IMR-90 (cell line): Measurements from ENCODE around the gene MLLT1. TPM values are rescaled to one million over a fixed set of nuclear protein-coding genes. Genes with fewer than 3 reads are reported as not detected.

Experiments
- ATAC-seq: fragments of 200-7000 bp; cut with Tn5 transposase; 2 replicates; pipeline ENCODE4 v1.9.1; 2020; ENCODE audit warnings: low read depth, mild to moderate bottlenecking, moderate library complexity
- BruUV-seq: library from RNA; stranded (reverse); fragments of 400-500 nt; replicated peaks from 2 replicates; lab custom pipeline; 2021; lab: Mats Ljungman, UMichigan
- CTCF ChIA-PET: fragments of 300-600 bp; formaldehyde crosslinking; extraction: SDS; loops from one replicate; lab custom pipeline; 2021; ENCODE audit warnings: antibody characterized with exemption; lab: Yijun Ruan, JAX
- POLR2A ChIA-PET: fragments of 300-600 bp; sonication (Branson Sonifier 250); formaldehyde crosslinking; loops from one replicate; lab custom pipeline; 2022; ENCODE audit warnings: antibody characterized with exemption; ENCODE audit not compliant: unreplicated experiment; lab: Charles Lee
- DNase-seq: peaks from one replicate; pipeline ENCODE4 v3.0.0; 2013
- H2AFZ ChIP-seq: replicated peaks from 2 replicates; pipeline ENCODE3; 2013; ENCODE audit warnings: low read length, mild to moderate bottlenecking; ENCODE audit not compliant: poor library complexity
- H2AK5ac ChIP-seq: 2 replicates; pipeline ENCODE4 v1.6.1; 2013; ENCODE audit warnings: low read depth, low read length, inconsistent platforms
- H2AK9ac ChIP-seq: replicated peaks from 2 replicates; pipeline ENCODE3; 2013; ENCODE audit warnings: mild to moderate bottlenecking, low read depth, low read length, moderate library complexity; ENCODE audit not compliant: poor library complexity
- H2BK120ac ChIP-seq: 2 replicates; pipeline ENCODE4 v1.6.1; 2013; ENCODE audit warnings: low read depth, low read length, inconsistent platforms
- H2BK15ac ChIP-seq: 3 replicates; pipeline ENCODE4 v1.6.1; 2013; ENCODE audit warnings: low read depth, low read length, inconsistent platforms
- H2BK20ac ChIP-seq: 2 replicates; pipeline ENCODE4 v1.6.1; 2013; ENCODE audit warnings: low read depth, mild to moderate bottlenecking, inconsistent platforms, low read length, moderate library complexity
- H2BK5ac ChIP-seq: 2 replicates; pipeline ENCODE4 v1.6.1; 2013; ENCODE audit warnings: mild to moderate bottlenecking, low read depth, low read length, inconsistent platforms; ENCODE audit not compliant: poor library complexity, severe bottlenecking
- H3K14ac ChIP-seq: replicated peaks from 2 replicates; pipeline ENCODE4 v1.6.1; 2013; ENCODE audit warnings: low read depth, low read length, inconsistent platforms
- H3K18ac ChIP-seq: 2 replicates; pipeline ENCODE4 v1.6.1; 2013; ENCODE audit warnings: low read depth, low read length, control low read depth
- H3K23ac ChIP-seq: 2 replicates; pipeline ENCODE4 v1.6.1; 2013; ENCODE audit warnings: low read depth, low read length, inconsistent platforms
- H3K27ac ChIP-seq: 2 replicates; pipeline ENCODE4 v1.5.1; 2013; ENCODE audit warnings: mild to moderate bottlenecking, control low read depth, low read length; ENCODE audit not compliant: insufficient read depth
- H3K27me3 ChIP-seq: 2 replicates; pipeline ENCODE4 v1.6.1; 2013; ENCODE audit warnings: low read length; ENCODE audit not compliant: control insufficient read depth, insufficient read depth
- H3K36me3 ChIP-seq: 2 replicates; pipeline ENCODE4 v1.6.1; 2013; ENCODE audit warnings: low read length, mixed read lengths; ENCODE audit not compliant: control insufficient read depth, insufficient read depth
- H3K4ac ChIP-seq: 2 replicates; pipeline ENCODE4 v1.6.1; 2013; ENCODE audit warnings: low read depth, low read length, inconsistent platforms
- H3K4me1 ChIP-seq: 2 replicates; pipeline ENCODE4 v1.6.1; 2013; ENCODE audit warnings: low read length, mixed read lengths; ENCODE audit not compliant: control insufficient read depth, insufficient read depth
- H3K4me2 ChIP-seq: 2 replicates; pipeline ENCODE4 v1.6.1; 2013; ENCODE audit warnings: low read depth, mild to moderate bottlenecking, control low read depth, low read length, moderate library complexity
- H3K4me3 ChIP-seq: 2 replicates; pipeline ENCODE4 v1.5.1; 2013; ENCODE audit warnings: low read depth, mild to moderate bottlenecking, control low read depth, low read length, moderate library complexity; ENCODE audit not compliant: insufficient read depth
- H3K56ac ChIP-seq: 2 replicates; pipeline ENCODE4 v1.6.1; 2013; ENCODE audit warnings: low read length, inconsistent platforms; ENCODE audit not compliant: insufficient read depth; ENCODE audit errors: extremely low read depth
- H3K79me1 ChIP-seq, 2 experiments: 2 replicates each; pipeline ENCODE4 v1.6.1; 2013; ENCODE audit warnings: low read length in 2 of 2, inconsistent platforms in 1 of 2, low read depth in 1 of 2
- H3K9ac ChIP-seq: 2 replicates; pipeline ENCODE4 v1.6.1; 2013; ENCODE audit warnings: low read depth, low read length, control low read depth
- H3K9me1 ChIP-seq: 2 replicates; pipeline ENCODE4 v1.6.1; 2013; ENCODE audit warnings: low read length, inconsistent platforms; ENCODE audit not compliant: insufficient read depth
- H3K9me3 ChIP-seq: 2 replicates; pipeline ENCODE4 v1.6.1; 2013; ENCODE audit warnings: low read length; ENCODE audit not compliant: control insufficient read depth, insufficient read depth
- H4K20me1 ChIP-seq: 2 replicates; pipeline ENCODE4 v1.6.1; 2013; ENCODE audit warnings: low read length, inconsistent platforms; ENCODE audit not compliant: insufficient read depth
- H4K5ac ChIP-seq: 2 replicates; pipeline ENCODE4 v1.6.1; 2013; ENCODE audit warnings: mild to moderate bottlenecking, low read depth, low read length, control low read depth
- H4K8ac ChIP-seq, 2 experiments: 2 replicates each; pipeline ENCODE4 v1.6.1; 2013; ENCODE audit warnings: low read depth in 2 of 2, low read length in 2 of 2, control low read depth in 1 of 2, inconsistent platforms in 1 of 2
- H4K91ac ChIP-seq: 2 replicates; pipeline ENCODE4 v1.6.1; 2013; ENCODE audit warnings: low read depth, low read length, inconsistent platforms; ENCODE audit not compliant: insufficient read depth
- BHLHE40 ChIP-seq: fragments of 150-350 bp; IDR thresholded peaks from 2 replicates; pipeline ENCODE4 v1.6.1; 2016; ENCODE audit warnings: mild to moderate bottlenecking, low read depth, low read length
- CEBPB ChIP-seq: IDR thresholded peaks from 2 replicates; pipeline ENCODE4 v1.6.1; 2012; ENCODE audit warnings: low read depth, low read length, improper control_type of control experiment
- CHD1 ChIP-seq: IDR thresholded peaks from 2 replicates; pipeline ENCODE4 v1.6.1; 2012; ENCODE audit warnings: low read depth, low read length, improper control_type of control experiment
- ELK1 ChIP-seq: fragments of 150-350 bp; IDR thresholded peaks from 2 replicates; pipeline ENCODE4 v1.6.1; 2016; ENCODE audit warnings: low read depth, mild to moderate bottlenecking, low read length, moderate library complexity, borderline replicate concordance
- MAFK ChIP-seq: IDR thresholded peaks from 2 replicates; pipeline ENCODE4 v1.6.1; 2012; ENCODE audit warnings: low read depth, low read length, improper control_type of control experiment
- MAZ ChIP-seq: IDR thresholded peaks from 2 replicates; pipeline ENCODE4 v1.6.1; 2012; ENCODE audit warnings: low read depth, mild to moderate bottlenecking, low read length, improper control_type of control experiment, moderate library complexity, borderline replicate concordance
- MXI1 ChIP-seq: IDR thresholded peaks from 2 replicates; pipeline ENCODE4 v1.6.1; 2012; ENCODE audit warnings: low read depth, mild to moderate bottlenecking, low read length, moderate library complexity, borderline replicate concordance
- NFE2L2 ChIP-seq: fragments of 150-350 bp; IDR thresholded peaks from 2 replicates; pipeline ENCODE4 v1.6.1; 2016; ENCODE audit warnings: low read depth, mild to moderate bottlenecking, low read length
- POLR2A ChIP-seq: IDR thresholded peaks from 2 replicates; pipeline ENCODE4 v1.6.1; 2012; ENCODE audit warnings: mild to moderate bottlenecking, low read depth, low read length
- RAD21 ChIP-seq: IDR thresholded peaks from 2 replicates; pipeline ENCODE4 v1.6.1; 2012; ENCODE audit warnings: low read length, improper control_type of control experiment
- WGBS, 2 experiments: methylation state at CpG; one replicate each; pipeline versions ENCODE4 v1.1.5 to v1.1.7; 2013; ENCODE audit warnings: missing lambda C conversion rate in 2 of 2; ENCODE audit not compliant: insufficient read length in 1 of 2; ENCODE audit errors: extremely low coverage in 2 of 2; 5-methylcytosine and 5-hydroxymethylcytosine counted together
- dilution Hi-C: fragments of 300-500 bp; cut with HindIII; formaldehyde crosslinking; loops from one replicate; pipeline ENCODE4 v1.14.3; 2018; ENCODE audit warnings: low sequenced_read_pairs; ENCODE audit not compliant: unreplicated experiment
- in situ Hi-C: fragments of 300-500 bp; cut with MboI; formaldehyde crosslinking; loops from 3 replicates; pipeline ENCODE4 v1.14.3; 2019; ENCODE audit warnings: low sequenced_read_pairs, inconsistent platforms, mixed read lengths
- intact Hi-C: fragments of 100-400 bp; cut with micrococcal nuclease; formaldehyde crosslinking; loops from 2 replicates; pipeline ENCODE4 v1.10.0; 2022
- polyA plus RNA-seq, 3 experiments: library from polyadenylated mRNA; depleted of rRNA; stranded (reverse); fragments of >200 nt; gene quantifications; 2 replicates each; pipeline ENCODE4 v1.2.3, GENCODE V29; 2012; ENCODE audit warnings: low replicate concordance in 1 of 3
- total RNA-seq: library from RNA; depleted of rRNA; stranded (reverse); fragments of >200 nt; gene quantifications from 2 replicates; pipeline ENCODE4 v1.2.3, GENCODE V29; 2012
- TF ChIP-seq, protein P1 (sequence below): fragments of 150-350 bp; IDR thresholded peaks from 2 replicates; pipeline ENCODE4 v1.6.1; 2017; ENCODE audit warnings: mild to moderate bottlenecking, antibody characterized with exemption, low read length, low read depth
- TF ChIP-seq, protein P2 (sequence below): conservative IDR thresholded peaks from 2 replicates; pipeline ENCODE4 v1.5.1; 2012; ENCODE audit warnings: mild to moderate bottlenecking, low read depth, low read length, improper control_type of control experiment

MLLT1 gene
- total and polyA plus RNA-seq, 2 of the 4 experiments (the other 2 are of a cell fraction): 1.3 to 30.6 TPM

- no peak overlapping the region for H3K56ac ChIP-seq
- no TSS peak for BruUV-seq
- no peak overlapping the region for H2AFZ ChIP-seq
- H3K9me3 ChIP-seq: no peaks in the 10 kb centered on the region
- H2AK9ac ChIP-seq: peak overlapping the region; percentile 74
- H3K27me3 ChIP-seq: no peaks in the 10 kb centered on the region
- no peak overlapping the region for H2AK5ac ChIP-seq
- no peak overlapping the region for H3K23ac ChIP-seq
- peaks cover 24 to 74% of the 10 kb centered on the region in 2 experiments for H3K79me1 ChIP-seq
- dilution Hi-C loops (no loop called here), intact Hi-C loops (no loop called here), in situ Hi-C loops (loop anchor here (10.0 kb wide), 1 partner anchor 48 kb away; the partner anchor contains the start of gene MLLT1)
- H3K9ac ChIP-seq: no peak overlapping the region
- no peak overlapping the region for H3K14ac ChIP-seq
- WGBS, 2 experiments: 93% methylated on average over 12 of the region's 28 CpGs; no CpG with 5 or more reads in 1 of the 2 experiments
- H2BK15ac ChIP-seq: no peak overlapping the region
- no peaks in the 10 kb centered on the region for H3K4me1 ChIP-seq
- ChIA-PET CTCF (interaction anchor here (1.4 kb wide), 1 partner anchor 32 kb away, joined by 3 read pairs; no protein-coding TSS in a partner anchor), POLR2A (no interaction called here)
- H3K27ac ChIP-seq: no peak overlapping the region
- H3K4me2 ChIP-seq: no peak overlapping the region
- no peak overlapping the region for H4K8ac ChIP-seq
- DNase-seq (no peak), ATAC-seq (no peak)
- peaks cover 50% of the 10 kb centered on the region for H4K20me1 ChIP-seq
- H3K4ac ChIP-seq: no peak overlapping the region
- H3K18ac ChIP-seq: no peak overlapping the region
- H3K36me3 ChIP-seq: peaks cover 51% of the 10 kb centered on the region
- H3K4me3 ChIP-seq: no peak overlapping the region
- H3K9me1 ChIP-seq: peaks cover 9% of the 10 kb centered on the region
- no peak for TF ChIP-seq BHLHE40
- TF ChIP-seq MXI1: no peak
- TF ChIP-seq POLR2A: no peak
- TF ChIP-seq, protein P1, sequence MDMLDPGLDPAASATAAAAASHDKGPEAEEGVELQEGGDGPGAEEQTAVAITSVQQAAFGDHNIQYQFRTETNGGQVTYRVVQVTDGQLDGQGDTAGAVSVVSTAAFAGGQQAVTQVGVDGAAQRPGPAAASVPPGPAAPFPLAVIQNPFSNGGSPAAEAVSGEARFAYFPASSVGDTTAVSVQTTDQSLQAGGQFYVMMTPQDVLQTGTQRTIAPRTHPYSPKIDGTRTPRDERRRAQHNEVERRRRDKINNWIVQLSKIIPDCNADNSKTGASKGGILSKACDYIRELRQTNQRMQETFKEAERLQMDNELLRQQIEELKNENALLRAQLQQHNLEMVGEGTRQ: no peak
- no peak for TF ChIP-seq CEBPB
- TF ChIP-seq CHD1: no peak
- TF ChIP-seq RAD21: no peak
- TF ChIP-seq, protein P2, sequence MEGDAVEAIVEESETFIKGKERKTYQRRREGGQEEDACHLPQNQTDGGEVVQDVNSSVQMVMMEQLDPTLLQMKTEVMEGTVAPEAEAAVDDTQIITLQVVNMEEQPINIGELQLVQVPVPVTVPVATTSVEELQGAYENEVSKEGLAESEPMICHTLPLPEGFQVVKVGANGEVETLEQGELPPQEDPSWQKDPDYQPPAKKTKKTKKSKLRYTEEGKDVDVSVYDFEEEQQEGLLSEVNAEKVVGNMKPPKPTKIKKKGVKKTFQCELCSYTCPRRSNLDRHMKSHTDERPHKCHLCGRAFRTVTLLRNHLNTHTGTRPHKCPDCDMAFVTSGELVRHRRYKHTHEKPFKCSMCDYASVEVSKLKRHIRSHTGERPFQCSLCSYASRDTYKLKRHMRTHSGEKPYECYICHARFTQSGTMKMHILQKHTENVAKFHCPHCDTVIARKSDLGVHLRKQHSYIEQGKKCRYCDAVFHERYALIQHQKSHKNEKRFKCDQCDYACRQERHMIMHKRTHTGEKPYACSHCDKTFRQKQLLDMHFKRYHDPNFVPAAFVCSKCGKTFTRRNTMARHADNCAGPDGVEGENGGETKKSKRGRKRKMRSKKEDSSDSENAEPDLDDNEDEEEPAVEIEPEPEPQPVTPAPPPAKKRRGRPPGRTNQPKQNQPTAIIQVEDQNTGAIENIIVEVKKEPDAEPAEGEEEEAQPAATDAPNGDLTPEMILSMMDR: no peak
- TF ChIP-seq MAFK: no peak
- TF ChIP-seq MAZ: no peak
- no peak for TF ChIP-seq NFE2L2
- TF ChIP-seq ELK1: no peak
- no peak overlapping the region for H2BK120ac ChIP-seq
- H2BK20ac ChIP-seq: no peak overlapping the region
- no peak overlapping the region for H4K5ac ChIP-seq
- no peak overlapping the region for H2BK5ac ChIP-seq
- no peak overlapping the region for H4K91ac ChIP-seq
These were observed 53.2 kb downstream of the MLLT1 start for GRCh38 chr19:6226444-6227155.
